HUES64 (cell line): Measurements from ENCODE around the gene ROR1.
A peak's percentile ranks its signal among the peaks of the same experiment; 100 is the strongest.
"Not testable (repeated sequence)": the region's sequence is repeated elsewhere in the genome, so short reads cannot be mapped to it uniquely, and the experiment has no call there.

Experiments used
- H3K27ac ChIP-seq: 2 replicates; pipeline ENCODE4 v1.7.0; 2013; ENCODE audit warnings: low read depth, low read length, inconsistent platforms
- H3K27me3 ChIP-seq: 2 replicates; pipeline ENCODE4 v1.6.1; 2013; ENCODE audit warnings: mild to moderate bottlenecking, low read length; ENCODE audit not compliant: insufficient read depth
- H3K36me3 ChIP-seq: 2 replicates; pipeline ENCODE4 v1.6.1; 2013; ENCODE audit warnings: mild to moderate bottlenecking, low read length; ENCODE audit not compliant: insufficient read depth
- H3K4me1 ChIP-seq: 2 replicates; pipeline ENCODE4 v1.6.1; 2013; ENCODE audit warnings: mild to moderate bottlenecking, low read length, moderate library complexity; ENCODE audit not compliant: insufficient read depth
- H3K4me3 ChIP-seq: 2 replicates; pipeline ENCODE4 v1.5.1; 2013; ENCODE audit warnings: mild to moderate bottlenecking, low read length, moderate library complexity
- H3K9ac ChIP-seq: 2 replicates; pipeline ENCODE4 v1.6.1; 2013; ENCODE audit warnings: mild to moderate bottlenecking, low read depth, low read length
- H3K9me3 ChIP-seq: 2 replicates; pipeline ENCODE4 v1.6.1; 2013; ENCODE audit warnings: low read depth, low read length; ENCODE audit not compliant: insufficient read depth
- WGBS: fragments of 150-250, 120-280 bp; methylation state at CpG from one replicate; pipeline ENCODE4 v1.1.7; 2013; ENCODE audit warnings: missing lambda C conversion rate; 5-methylcytosine and 5-hydroxymethylcytosine counted together

ROR1 gene

DNA sequence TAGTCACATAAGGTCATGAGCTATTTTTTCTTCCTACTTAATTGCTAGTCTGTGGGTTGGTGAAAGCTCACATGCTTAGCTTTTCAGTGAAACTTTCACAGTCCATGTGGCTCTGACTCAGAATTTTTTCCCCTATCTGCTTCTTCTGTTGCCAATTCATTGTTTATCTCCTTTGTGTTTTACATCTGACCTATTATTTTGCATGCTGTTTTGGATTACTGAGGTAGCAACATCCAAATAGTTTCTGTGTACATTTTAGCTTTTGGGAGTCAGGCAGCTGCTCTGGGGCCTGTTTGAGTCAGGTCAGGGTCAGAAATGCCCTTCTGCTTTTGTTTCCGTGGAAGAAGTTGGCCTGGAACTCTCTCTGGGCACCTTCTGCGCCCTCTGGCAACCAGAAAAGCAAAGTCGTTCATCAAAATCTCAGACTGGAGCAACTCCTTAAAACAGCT, 40.0 kb downstream of the ROR1 start:
- H3K27ac ChIP-seq, result no peak overlapping the region
- peaks cover 40% of the 10 kb centered on the region for H3K4me1 ChIP-seq
- 97% methylated on average over 3 of the region's 3 CpGs for WGBS
- H3K9ac ChIP-seq, result no peak overlapping the region
- H3K36me3 ChIP-seq, result 0 out of 2 replicates have a peak, but pooled peaks cover 5% of the 10 kb centered on the region
- no peak overlapping the region for H3K4me3 ChIP-seq
- no peaks in the 10 kb centered on the region for H3K27me3 ChIP-seq
- H3K9me3 ChIP-seq, result peaks cover 19% of the 10 kb centered on the region

DNA sequence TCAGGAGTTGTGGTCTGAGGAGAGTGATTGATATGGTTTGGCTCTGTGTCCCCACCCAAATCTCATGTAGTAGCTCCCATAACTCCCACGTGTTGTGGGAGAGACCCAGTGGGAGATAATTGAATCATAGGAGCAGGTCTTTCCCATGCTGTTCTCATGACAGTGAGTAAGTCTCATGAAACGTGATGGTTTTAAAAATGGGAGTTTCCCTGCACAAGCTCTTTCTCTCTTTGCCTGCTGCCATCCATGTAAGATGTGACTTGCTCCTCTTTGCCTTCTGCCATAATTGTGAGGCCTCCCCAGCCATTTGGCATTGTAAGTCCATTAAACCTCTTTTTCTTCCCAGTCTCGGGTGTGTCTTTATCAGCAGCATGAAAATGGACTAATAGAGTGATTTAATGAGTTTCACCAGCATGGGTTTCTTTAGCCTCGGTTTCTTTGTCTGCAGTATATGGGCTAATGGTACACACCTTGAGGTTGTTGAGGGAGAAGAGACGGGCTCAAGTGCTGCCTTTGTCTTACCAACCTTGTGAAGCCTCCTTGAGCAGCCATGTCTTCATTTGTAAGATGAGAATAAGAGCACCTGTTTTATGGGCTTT, 42.5 kb downstream of the ROR1 start:
- not testable (repeated sequence) for H3K4me3 ChIP-seq, H3K27ac ChIP-seq, H3K36me3 ChIP-seq, H3K9ac ChIP-seq, H3K27me3 ChIP-seq
- WGBS, result 91% methylated on average over 5 of the region's 5 CpGs
- H3K4me1 ChIP-seq, result peaks cover 41% of the 10 kb centered on the region
- peaks cover 19% of the 10 kb centered on the region for H3K9me3 ChIP-seq

DNA sequence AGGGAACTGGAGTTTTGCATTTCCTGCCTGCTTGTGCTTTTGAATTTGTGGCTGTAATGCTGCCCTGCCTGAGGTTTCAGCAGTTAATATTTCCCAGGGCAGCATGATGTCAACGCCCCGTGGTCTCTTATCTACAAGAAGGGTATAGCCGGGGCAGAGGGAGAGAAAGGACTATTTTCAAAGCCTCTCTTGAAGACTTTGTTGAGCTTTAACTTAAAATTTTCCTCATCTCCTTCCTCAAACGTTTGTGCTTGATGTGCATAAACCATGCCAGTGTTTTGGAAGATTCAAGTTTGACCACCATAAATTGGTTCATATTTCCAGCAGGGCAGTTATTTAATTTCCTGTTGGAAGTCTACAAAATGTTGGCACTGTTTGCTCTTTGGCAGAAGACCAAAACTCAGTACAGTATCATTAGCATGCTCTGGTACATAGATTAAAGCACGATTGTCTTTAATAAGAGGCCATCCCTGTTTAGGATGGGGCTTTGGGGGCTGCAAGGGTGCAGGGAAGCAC, 43.4 kb downstream of the ROR1 start:
- no peak overlapping the region for H3K4me3 ChIP-seq
- H3K27ac ChIP-seq, result 0 out of 2 replicates have a peak overlapping the region, but pooled peaks have one; percentile 9
- H3K9ac ChIP-seq, result no peak overlapping the region
- peaks cover 19% of the 10 kb centered on the region for H3K9me3 ChIP-seq
- H3K4me1 ChIP-seq, result peaks cover 45% of the 10 kb centered on the region
- 0 out of 2 replicates have a peak, but pooled peaks cover 5% of the 10 kb centered on the region for H3K36me3 ChIP-seq
- 69% methylated on average over 5 of the region's 5 CpGs for WGBS
- no peaks in the 10 kb centered on the region for H3K27me3 ChIP-seq

DNA sequence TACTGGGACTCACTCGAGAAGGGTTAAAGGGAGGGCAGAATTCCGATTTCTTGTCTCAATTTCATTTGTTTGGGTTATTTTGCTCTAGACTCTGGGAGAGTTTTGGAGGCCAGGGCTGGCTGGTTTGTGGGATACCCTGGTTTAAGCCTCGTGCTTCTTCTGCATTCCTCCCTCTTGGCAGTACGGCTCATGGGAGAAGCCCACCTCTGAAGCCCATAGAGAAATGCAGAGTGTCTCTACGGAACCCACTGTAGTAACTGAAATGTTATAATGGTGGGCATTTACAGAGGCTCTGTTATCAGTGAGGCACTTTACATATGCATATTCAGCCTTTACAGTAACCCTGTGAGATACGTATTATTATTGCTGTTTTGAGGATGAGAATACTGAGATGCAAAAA, 43.9 kb downstream of the ROR1 start:
- Histone ChIP-seq H3K9me3 (peaks cover 19% of the 10 kb centered on the region), H3K36me3 (0 out of 2 replicates have a peak, but pooled peaks cover 5% of the 10 kb centered on the region), H3K27me3 (no peaks in the 10 kb centered on the region), H3K9ac (no peak overlapping the region), H3K27ac (0 out of 2 replicates have a peak overlapping the region, but pooled peaks have one; percentile 9), H3K4me1 (peaks cover 50% of the 10 kb centered on the region), H3K4me3 (no peak overlapping the region)
- WGBS, result 60% methylated on average over 6 of the region's 6 CpGs

DNA sequence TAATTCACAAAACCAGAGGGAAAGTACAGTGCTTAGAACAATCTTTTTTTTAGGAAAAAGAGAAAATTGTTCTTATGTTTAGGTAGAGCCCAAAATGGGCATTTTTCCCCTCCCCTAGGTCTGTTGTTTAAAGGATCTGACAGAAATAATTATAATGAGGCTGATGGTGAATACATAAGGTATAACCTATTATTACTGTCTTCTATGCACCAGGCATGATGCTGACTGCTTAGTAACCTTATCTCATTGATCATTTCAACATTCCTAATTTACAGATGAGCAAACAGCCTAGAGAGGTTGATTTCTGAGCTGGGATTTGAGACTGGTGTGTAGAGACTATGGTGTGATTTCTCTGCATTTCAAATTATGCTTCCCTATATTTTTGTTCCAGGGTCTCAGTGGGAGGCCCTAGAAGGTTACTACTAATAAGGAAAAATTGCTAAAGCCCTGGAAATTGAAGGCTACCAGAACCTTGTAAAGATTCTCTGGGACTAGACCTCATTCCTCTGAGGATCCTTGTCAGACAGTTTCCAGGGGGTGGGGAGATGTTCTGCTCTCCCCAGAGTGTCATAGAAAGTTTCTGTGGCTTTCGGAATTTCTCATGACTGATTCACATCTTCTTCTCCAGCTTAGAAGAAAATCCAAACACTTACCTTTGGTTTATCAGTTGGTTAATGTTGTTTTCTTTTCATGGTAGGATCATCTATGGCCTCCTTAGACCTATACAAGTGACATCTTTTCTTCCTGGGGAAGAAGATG, 44.9 kb downstream of the ROR1 start:
- peaks cover 17% of the 10 kb centered on the region for H3K9me3 ChIP-seq
- 0 out of 2 replicates have a peak, but pooled peaks cover 5% of the 10 kb centered on the region for H3K36me3 ChIP-seq
- H3K9ac ChIP-seq, result no peak overlapping the region
- no CpG with 5 or more reads among the region's 1 CpG for WGBS
- H3K27ac ChIP-seq, result no peak overlapping the region
- H3K4me1 ChIP-seq, result peaks cover 57% of the 10 kb centered on the region
- no peak overlapping the region for H3K4me3 ChIP-seq
- H3K27me3 ChIP-seq, result no peaks in the 10 kb centered on the region

DNA sequence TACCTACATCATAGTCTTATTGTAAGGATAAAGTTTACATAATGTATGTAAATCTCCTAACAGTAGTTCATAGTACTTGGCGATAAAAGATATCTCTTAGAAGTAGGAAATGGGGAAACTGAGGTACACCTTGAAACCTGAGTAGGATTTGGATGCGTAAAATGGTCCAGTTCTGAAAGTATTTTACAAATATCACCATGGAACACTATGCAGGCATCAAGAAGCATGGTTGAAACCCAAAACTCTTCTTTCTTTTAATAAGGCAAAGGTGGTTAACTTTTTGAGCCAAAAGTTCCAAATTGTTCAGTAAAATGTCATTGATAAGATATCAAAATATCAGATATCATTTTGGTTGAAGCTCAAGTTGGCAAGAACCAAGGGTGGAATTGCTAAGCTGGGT, 46.0 kb downstream of the ROR1 start:
- H3K4me3 ChIP-seq, result no peak overlapping the region
- H3K27me3 ChIP-seq, result no peaks in the 10 kb centered on the region
- 0 out of 2 replicates have a peak, but pooled peaks cover 5% of the 10 kb centered on the region for H3K36me3 ChIP-seq
- H3K9me3 ChIP-seq, result peaks cover 15% of the 10 kb centered on the region; the same call in 1 of the 2 replicates
- no peak overlapping the region for H3K9ac ChIP-seq
- H3K4me1 ChIP-seq, result peaks cover 62% of the 10 kb centered on the region
- H3K27ac ChIP-seq, result no peak overlapping the region
- WGBS, result 95% methylated on average over 2 of the region's 2 CpGs

DNA sequence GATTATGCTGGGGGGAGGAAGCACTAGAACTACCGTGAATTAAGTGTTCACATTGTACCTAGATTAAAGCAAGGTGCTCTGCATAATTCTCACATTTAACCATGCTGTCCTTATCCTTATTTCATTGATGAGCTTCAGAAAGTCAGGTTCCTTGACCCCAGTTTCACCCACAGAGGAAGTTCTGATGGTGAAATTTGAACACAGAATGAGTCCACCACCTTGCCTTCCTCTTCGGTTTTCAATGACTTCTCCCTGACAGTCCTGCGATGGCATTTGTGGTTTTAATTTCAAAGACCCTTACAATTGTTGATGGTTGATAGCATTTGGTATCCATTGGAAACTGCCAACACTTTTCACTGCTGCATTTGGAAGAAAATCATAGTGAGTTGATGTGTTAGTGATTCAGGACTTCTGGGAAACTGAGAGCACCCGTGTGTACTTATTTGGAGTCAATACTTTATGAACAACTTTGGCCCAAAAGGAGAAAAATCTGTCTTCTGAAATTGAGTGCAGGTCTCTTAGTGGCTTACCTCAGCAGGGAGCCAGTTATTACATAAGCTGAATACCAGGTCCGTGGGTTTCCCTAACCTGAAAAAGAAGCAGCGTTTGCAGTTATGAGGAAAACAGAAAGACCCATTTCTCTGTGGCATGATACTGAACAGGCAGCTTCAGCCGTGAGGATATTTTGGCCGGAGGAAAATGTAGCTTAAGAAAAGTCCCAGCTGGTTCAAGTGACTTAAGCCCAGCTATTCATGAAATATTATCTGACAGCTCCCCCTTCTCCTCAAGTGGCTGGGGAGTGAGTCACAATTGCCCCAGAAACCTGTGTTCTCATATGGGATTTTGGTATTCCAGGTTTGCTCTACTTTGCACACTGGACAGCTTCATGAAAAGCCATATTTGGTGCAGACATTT, 47.5 kb downstream of the ROR1 start:
- 83% methylated on average over 8 of the region's 8 CpGs for WGBS
- Histone ChIP-seq H3K4me3 (no peak overlapping the region), H3K4me1 (peaks cover 62% of the 10 kb centered on the region), H3K9me3 (no peaks in the 10 kb centered on the region; the same call in 1 of the 2 replicates), H3K27ac (no peak overlapping the region), H3K36me3 (no peaks in the 10 kb centered on the region), H3K9ac (no peak overlapping the region), H3K27me3 (no peaks in the 10 kb centered on the region)

DNA sequence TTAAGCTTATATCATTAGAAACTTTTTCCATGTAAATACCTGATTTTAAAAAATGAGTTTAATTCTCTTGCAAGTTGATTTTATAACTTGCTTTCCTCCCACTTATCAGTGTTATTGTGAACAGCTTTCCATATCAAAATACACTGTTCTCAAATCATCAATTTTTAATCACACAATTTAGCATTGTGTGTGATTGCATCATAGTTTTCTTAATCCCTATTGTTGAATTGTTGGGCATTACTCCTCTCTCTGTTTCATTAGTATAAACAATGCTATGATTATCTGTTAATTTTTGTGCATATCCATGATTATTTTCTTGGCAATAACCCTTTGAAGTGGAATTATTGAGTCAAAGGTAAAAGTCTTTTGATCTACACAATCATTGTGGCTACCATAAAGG, 48.7 kb downstream of the ROR1 start:
- Histone ChIP-seq H3K27me3 (no peaks in the 10 kb centered on the region), H3K36me3 (no peaks in the 10 kb centered on the region), H3K9ac (no peak overlapping the region), H3K9me3 (no peaks in the 10 kb centered on the region; the same call in 1 of the 2 replicates), H3K27ac (no peak overlapping the region), H3K4me1 (peaks cover 61% of the 10 kb centered on the region), H3K4me3 (no peak overlapping the region)

DNA sequence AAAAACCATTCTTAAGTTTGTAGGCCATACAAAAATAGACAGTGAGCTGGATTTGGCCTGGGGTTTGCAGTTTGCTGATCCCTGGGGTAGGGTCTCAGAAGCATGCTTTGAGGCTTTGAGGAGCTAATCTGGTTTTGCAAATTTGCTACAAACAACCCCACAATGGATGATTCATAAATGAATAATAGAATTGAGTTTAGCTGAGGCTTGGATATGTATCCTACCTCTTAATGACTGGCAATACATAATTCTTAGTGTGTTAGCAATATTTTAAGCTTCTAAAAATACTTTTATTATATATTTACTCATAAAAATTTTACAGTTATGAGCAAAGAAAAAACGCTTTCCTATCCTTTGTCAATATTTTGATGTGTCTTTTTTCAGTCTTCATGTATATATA, 50.6 kb downstream of the ROR1 start:
- no peaks in the 10 kb centered on the region for H3K27me3 ChIP-seq
- H3K36me3 ChIP-seq, result no peaks in the 10 kb centered on the region
- H3K4me3 ChIP-seq, result no peak overlapping the region
- H3K27ac ChIP-seq, result no peak overlapping the region
- H3K9ac ChIP-seq, result no peak overlapping the region
- WGBS, result no CpG with 5 or more reads among the region's 1 CpG
- H3K9me3 ChIP-seq, result no peaks in the 10 kb centered on the region; the same call in 1 of the 2 replicates
- peaks cover 51% of the 10 kb centered on the region for H3K4me1 ChIP-seq

DNA sequence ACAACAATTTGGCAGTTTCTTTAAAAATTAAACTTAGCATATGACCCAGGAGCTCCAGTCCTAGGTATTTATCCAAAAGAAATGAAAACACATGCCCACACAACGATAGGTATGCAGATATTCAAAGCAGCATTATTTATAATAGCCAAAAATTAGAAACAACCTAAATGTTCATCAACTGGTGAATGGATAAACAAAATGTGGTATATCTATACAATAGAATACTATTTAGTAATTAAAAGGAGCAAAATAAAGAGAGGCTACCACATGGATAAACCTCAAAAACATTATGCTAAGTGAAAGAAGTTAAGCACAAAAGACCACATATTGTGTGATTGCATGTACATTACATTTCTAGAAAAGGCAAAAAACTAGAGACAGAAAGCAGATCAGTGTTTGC, 51.3 kb downstream of the ROR1 start:
- H3K27me3 ChIP-seq, result no peaks in the 10 kb centered on the region
- peaks cover 54% of the 10 kb centered on the region for H3K4me1 ChIP-seq
- no peaks in the 10 kb centered on the region for H3K36me3 ChIP-seq
- no peaks in the 10 kb centered on the region; the same call in 1 of the 2 replicates for H3K9me3 ChIP-seq
- no peak overlapping the region for H3K9ac ChIP-seq
- 91% methylated on average over 1 of the region's 1 CpG for WGBS
- H3K27ac ChIP-seq, result no peak overlapping the region
- no peak overlapping the region for H3K4me3 ChIP-seq
